ENCODE measurements around the gene HYAL3. TPM values are rescaled to one million over a fixed set of nuclear protein-coding genes. Genes with fewer than 3 reads are reported as not detected.

The HYAL3 gene, protein sequence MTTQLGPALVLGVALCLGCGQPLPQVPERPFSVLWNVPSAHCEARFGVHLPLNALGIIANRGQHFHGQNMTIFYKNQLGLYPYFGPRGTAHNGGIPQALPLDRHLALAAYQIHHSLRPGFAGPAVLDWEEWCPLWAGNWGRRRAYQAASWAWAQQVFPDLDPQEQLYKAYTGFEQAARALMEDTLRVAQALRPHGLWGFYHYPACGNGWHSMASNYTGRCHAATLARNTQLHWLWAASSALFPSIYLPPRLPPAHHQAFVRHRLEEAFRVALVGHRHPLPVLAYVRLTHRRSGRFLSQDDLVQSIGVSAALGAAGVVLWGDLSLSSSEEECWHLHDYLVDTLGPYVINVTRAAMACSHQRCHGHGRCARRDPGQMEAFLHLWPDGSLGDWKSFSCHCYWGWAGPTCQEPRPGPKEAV
- 10.6 and 10.8 TPM in 2 replicates for total RNA-seq

DNA sequence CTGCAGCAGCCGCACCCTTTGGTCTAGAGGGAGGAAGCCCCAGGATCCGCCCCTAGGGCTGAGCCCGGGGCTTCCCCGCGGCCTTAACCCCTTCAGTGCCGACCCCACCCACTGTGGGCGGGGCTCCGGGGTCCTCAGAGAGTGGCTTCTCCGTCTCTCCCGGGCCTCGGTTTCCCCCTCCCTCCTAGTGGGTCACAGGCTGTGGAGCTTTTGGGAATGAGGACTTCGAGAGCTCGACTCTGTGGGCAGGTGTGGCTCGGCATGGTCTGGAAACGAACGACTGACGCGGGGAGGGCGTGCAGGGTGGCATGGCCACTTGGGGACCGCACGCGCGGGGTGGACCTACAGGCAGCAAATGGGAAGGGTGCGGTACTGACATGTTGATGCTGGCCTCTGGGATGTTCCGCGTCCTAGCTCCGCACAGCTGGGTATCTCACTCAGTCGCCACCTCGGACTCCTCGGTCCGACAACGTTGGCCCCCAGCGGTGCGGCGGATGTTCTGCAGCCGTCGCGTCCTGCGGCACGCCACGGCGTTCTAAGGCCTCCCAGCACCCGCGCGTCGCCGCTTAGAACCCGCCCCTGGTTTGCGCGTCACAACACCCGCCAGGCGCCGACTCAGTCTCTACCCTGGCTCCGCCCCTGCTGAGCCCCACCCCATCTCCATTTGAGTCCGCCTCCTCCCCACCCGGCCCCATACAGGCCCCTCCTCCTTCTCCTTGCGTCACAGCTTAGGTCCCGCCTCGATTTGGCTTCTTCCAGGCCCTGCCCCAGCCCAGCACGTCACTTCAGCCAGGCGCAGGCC is at the start of gene HYAL3, which contains the start of gene NAA80:
Gene HYAL3 (minus strand): TSS at position 570 of the 802 bp plus-strand sequence. CDS start 3,803 bp downstream, outside the sequence.
Gene NAA80 (minus strand): TSS at position 570 of the 802 bp plus-strand sequence. CDS start 1,942 bp downstream, outside the sequence.

DNA sequence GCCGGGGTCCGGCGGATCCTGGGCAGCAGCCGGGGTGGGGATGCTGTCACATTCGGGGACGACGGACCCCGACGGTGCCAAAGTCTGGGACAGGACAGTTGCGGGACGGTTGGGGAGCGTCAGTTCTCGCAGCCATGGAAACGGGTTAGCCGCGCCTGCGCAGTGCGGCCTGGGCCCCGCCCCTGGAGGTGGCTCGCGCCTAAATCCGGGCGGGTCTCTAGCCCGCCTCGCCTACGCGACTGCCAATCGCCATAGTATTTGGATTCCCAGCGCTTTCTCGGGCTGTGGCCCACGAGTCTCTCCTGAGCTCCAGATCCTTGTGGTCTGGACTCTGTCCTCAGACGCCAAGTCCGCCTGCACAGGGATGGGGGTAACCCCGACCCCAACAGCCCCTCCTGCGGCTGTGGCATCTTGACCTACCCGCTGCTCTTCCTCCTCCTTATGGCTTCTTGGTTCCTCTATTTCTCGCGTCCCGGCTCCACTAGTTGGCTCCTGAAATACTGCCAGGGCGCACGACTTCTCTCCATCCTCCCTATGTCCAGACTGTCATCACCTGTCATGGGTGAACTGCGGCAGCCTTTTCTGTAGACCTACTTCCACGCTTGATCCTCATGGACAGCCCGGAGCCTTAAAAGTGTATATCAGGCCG is 46.5 kb upstream of the HYAL3 start, which contains the start of gene ZMYND10:
Gene ZMYND10 (minus strand): TSS at position 147 of the 649 bp plus-strand sequence. CDS start 153 bp downstream, outside the sequence.

DNA sequence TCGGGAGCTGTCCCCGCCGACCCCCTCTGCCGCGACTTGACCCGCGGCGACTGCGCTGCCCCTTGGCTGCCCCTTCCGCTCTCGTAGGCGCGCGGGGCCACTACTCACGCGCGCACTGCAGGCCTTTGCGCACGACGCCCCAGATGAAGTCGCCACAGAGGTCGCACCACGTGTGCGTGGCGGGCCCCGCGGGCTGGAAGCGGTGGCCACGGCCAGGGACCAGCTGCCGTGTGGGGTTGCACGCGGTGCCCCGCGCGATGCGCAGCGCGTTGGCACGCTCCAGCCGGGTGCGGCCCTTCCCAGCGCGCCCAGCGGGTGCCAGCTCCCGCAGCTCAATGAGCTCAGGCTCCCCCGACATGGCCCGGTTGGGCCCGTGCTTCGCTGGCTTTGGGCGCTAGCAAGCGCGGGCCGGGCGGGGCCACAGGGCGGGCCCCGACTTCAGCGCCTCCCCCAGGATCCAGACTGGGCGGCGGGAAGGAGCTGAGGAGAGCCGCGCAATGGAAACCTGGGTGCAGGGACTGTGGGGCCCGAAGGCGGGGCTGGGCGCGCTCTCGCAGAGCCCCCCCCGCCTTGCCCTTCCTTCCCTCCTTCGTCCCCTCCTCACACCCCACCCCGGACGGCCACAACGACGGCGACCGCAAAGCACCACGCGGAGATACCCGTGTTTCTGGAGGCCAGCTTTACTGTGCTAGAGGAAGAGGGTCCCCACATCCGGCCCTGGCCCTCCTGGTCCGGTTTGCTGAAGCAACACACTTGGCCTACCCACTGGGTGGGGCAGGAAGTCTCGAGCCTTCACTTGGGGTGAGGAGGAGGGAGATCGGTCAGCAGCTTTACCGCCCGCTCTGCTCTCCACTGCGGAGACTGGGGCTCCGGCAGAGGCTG is 41.5 kb upstream of the HYAL3 start, which contains the start of gene RASSF1:
Gene RASSF1 (minus strand): TSS at position 389 of the 882 bp plus-strand sequence. CDS start 31 bp downstream, at position 358.

DNA sequence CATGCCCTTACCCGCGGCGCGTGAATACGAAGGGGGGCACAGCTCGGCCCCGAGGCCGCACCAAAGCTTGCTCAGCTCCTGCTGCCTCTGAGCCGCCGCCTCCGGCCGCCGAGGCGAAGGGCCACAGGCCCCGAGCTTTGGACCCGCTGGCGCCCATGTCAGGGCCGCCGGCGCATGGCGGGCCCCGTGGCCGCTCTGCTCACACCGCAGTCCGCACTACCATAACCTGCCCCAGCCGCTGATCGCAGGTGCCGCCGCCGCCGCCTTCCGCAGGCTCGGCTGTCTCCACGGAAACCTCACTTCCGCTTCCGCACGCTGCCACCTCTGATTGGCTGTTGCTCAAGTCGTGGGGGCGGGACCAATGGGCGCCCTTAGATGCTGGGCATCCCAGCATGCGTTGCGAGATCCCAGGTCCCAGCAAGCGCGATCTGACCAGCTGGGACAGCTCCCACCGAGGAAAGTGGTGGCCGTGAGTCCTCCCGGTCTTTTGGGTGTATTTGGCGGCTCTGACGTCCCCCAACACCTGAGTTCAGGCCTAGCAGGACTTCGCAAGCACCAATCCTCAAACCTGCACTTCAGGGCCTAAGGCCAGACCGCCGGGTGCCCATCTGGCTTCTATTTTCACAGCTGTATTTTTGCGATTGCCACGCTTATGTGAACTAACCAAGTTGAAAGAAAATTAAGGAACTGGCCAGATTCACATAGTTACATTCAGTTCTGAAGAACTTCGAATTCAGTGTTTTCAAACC is 28.9 kb upstream of the HYAL3 start, which contains the start of gene TUSC2:
Gene TUSC2 (minus strand): TSS at position 281 of the 749 bp plus-strand sequence. CDS start 124 bp downstream, at position 157.

GRCh38 chr3:50322386-50323091 is 23.3 kb upstream of the HYAL3 start, which contains the start of gene HYAL2:
TSS of gene HYAL2 (minus strand) at chr3:50322745. CDS start at chr3:50320489, 2,256 bp downstream.

GRCh38 chr3:50303013-50303815 is 4.0 kb upstream of the HYAL3 start, which contains the start of gene HYAL1:
TSS of gene HYAL1 (minus strand) at chr3:50303574. CDS start at chr3:50302956, 618 bp downstream.

GRCh38 chr3:50292159-50293078 is 6.8 kb downstream of the HYAL3 start, which contains the start of gene IFRD2:
TSS of gene IFRD2 (minus strand) at chr3:50292429. CDS start at chr3:50292274, 155 bp downstream.

DNA sequence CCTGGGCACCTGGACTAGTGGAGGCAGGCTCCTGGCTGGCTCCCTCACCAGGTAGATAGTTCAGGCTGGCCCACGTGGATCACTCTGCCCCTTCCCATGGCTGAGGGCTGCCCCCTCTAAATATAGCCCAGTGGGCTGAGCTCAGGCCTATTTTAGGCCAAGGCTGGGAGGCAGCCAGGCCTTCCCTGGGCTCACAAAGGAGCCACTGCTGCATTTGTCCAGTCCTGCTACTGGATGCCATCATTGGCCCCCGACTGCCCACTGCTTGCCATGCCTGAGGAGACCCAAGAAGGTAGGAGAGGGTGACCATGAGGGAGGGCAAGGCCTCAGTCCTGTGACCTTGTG is 20.4 kb downstream of the HYAL3 start, which contains the start of gene LSMEM2:
Gene LSMEM2 (plus strand): TSS at position 208 of the 345 bp plus-strand sequence. CDS start 27 bp downstream, at position 235.

DNA sequence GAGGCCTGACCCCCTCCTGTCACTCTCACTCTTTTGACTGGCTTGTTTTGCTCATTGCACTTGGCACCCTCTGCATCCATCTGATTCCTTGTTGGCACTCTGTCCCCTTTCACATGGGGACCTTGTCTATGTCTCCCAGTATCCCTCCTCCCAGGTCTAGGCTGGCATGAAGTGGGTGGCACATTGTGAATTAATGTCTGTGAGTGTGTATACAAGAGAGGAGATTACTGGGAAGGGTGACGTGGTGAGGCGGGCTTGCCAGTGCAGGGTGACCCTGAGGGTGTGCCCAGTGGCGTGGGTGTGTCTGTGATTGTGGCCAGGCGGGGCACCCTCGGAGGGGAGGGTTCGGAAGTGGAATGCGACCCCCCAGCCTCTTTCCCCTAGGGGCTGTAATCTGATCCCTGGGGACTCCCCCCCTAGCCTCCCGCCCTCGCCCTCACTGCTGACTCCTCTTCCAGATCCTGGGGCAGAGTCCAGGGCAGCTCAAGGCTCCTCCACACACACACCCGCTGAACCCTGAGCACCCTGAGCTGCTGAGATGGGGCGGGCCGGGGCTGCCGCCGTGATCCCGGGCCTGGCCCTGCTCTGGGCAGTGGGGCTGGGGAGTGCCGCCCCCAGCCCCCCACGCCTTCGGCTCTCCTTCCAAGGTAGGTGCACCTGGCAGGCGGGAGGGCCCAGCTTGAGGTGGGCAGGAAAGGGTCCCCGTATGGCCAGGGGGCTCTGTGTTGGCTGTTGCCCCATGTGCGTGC is 30.3 kb downstream of the HYAL3 start, which contains the start of gene SEMA3B:
Gene SEMA3B (plus strand): TSS at position 445 of the 749 bp plus-strand sequence. CDS start 94 bp downstream, at position 539.

Other genes with a start within 250 kb of the HYAL3 start
- gene RBM5, start 210.5 kb downstream of the HYAL3 start, total RNA-seq = 120 and 131 TPM in 2 replicates
- 18.6 and 31.0 TPM in 2 replicates for gene SEMA3F, start 144.1 kb downstream of the HYAL3 start, total RNA-seq
- not detected in 2 replicates for gene GNAT1, start 107.8 kb downstream of the HYAL3 start, total RNA-seq
- not detected in 2 replicates for gene SLC38A3, start 94.1 kb downstream of the HYAL3 start, total RNA-seq
- 286 and 323 TPM in 2 replicates for gene GNAI2, start 63.2 kb downstream of the HYAL3 start, total RNA-seq
- 17.2 and 25.6 TPM in 2 replicates for gene SEMA3B, start 30.3 kb downstream of the HYAL3 start, total RNA-seq
- not detected in 2 replicates for gene LSMEM2, start 20.3 kb downstream of the HYAL3 start, total RNA-seq
- 53.4 and 85.1 TPM in 2 replicates for gene IFRD2, start 7.0 kb downstream of the HYAL3 start, total RNA-seq
- gene NAA80, start within 50 bp of the HYAL3 start, total RNA-seq = 3.5 and 5.4 TPM in 2 replicates
- 0.89 and 2.5 TPM in 2 replicates for gene HYAL1, start 4.2 kb upstream of the HYAL3 start, total RNA-seq
- 64.6 and 107 TPM in 2 replicates for gene HYAL2, start 23.3 kb upstream of the HYAL3 start, total RNA-seq
- gene TUSC2, start 28.8 kb upstream of the HYAL3 start, total RNA-seq = 14.5 and 18.3 TPM in 2 replicates
- gene RASSF1, start 41.4 kb upstream of the HYAL3 start, total RNA-seq = 34.3 and 37.3 TPM in 2 replicates
- gene ZMYND10, start 46.3 kb upstream of the HYAL3 start, total RNA-seq = 0.91 and 1.1 TPM in 2 replicates
- gene NPRL2, start 51.4 kb upstream of the HYAL3 start, total RNA-seq = 18.4 and 20.1 TPM in 2 replicates
- gene CYB561D2, start 51.5 kb upstream of the HYAL3 start, total RNA-seq = 31.0 and 32.3 TPM in 2 replicates
- gene TMEM115, start 60.1 kb upstream of the HYAL3 start, total RNA-seq = 53.0 and 54.7 TPM in 2 replicates
- 0.07 TPM in 2 replicates for gene CACNA2D2, start 204.2 kb upstream of the HYAL3 start, total RNA-seq